Right lobe of liver (tissue), 4 donors: Measurements from ENCODE around the gene EIF4G3.

ENCODE experiments used
- POLR2A ChIP-seq: fragments of 450-650 bp; IDR thresholded peaks from one replicate; pipeline ENCODE4 v1.6.1; 2017; ENCODE audit warnings: antibody characterized with exemption, mild to moderate bottlenecking
- TF ChIP-seq, protein P1 (sequence below), 4 donors: fragments of 200-600 bp in 3 of 4; fragments of 450-650 bp in 1 of 4; IDR thresholded peaks; one replicate each; pipeline versions ENCODE4 v1.5.1 to v1.8.0; 2016 to 2022; ENCODE audit warnings: antibody characterized with exemption in 4 of 4, mild to moderate bottlenecking in 2 of 4
- donor health status: DM: no; HTN: no; CAD: no.
- donor health status: DM: no; HTN: no; CAD: no.
- donor health status: DM: no; HTN: yes; CAD: no.

DNA sequence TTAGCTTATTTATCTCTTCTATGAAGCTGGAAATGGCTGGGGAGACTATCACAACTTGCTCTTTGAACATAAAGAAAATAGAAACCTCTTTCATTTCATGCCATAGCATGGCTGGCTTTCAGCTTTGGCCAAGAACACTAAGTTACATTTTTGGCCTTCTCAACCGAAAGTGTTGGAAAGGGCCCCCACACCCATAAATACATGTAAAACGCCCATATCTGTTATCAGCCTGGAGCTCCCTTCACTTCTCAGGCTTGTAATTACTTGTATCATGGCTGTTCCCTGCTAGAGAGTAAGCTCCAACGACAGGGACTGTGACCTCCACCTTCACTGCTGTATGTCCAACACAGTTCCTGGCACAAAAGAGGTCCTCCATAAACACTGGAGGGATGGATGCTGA, 12.7 kb upstream of the EIF4G3 start:
- TF ChIP-seq, protein P1, sequence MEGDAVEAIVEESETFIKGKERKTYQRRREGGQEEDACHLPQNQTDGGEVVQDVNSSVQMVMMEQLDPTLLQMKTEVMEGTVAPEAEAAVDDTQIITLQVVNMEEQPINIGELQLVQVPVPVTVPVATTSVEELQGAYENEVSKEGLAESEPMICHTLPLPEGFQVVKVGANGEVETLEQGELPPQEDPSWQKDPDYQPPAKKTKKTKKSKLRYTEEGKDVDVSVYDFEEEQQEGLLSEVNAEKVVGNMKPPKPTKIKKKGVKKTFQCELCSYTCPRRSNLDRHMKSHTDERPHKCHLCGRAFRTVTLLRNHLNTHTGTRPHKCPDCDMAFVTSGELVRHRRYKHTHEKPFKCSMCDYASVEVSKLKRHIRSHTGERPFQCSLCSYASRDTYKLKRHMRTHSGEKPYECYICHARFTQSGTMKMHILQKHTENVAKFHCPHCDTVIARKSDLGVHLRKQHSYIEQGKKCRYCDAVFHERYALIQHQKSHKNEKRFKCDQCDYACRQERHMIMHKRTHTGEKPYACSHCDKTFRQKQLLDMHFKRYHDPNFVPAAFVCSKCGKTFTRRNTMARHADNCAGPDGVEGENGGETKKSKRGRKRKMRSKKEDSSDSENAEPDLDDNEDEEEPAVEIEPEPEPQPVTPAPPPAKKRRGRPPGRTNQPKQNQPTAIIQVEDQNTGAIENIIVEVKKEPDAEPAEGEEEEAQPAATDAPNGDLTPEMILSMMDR (IDR thresholded peaks at IDR 0.05) = no peak
- no peak for TF ChIP-seq POLR2A
